T-helper 1 cell treated with Interleukin-12 subunit alpha and Interleukin-12 subunit beta and Interleukin-4 antibody, amounts not matched to agents 30 μg/mL and 1 μg/mL, for 36 hours (primary cell): ENCODE results near the gene CAPNS2.

Source experiments
- H3K27ac Mint-ChIP-seq: one replicate; pipeline ENCODE4 v1.8.0; 2021; ENCODE audit warnings: mild to moderate bottlenecking, mixed read lengths
- H3K27me3 Mint-ChIP-seq: one replicate; pipeline ENCODE4 v1.8.0; 2021; ENCODE audit warnings: low read depth, mixed read lengths
- H3K36me3 Mint-ChIP-seq: one replicate; pipeline ENCODE4 v1.8.0; 2021; ENCODE audit warnings: low read depth, mixed read lengths
- H3K4me1 Mint-ChIP-seq: one replicate; pipeline ENCODE4 v1.8.0; 2021; ENCODE audit warnings: low read depth, mixed read lengths
- H3K4me3 Mint-ChIP-seq: one replicate; pipeline ENCODE4 v1.8.0; 2021; ENCODE audit warnings: mild to moderate bottlenecking, moderate library complexity, mixed read lengths
- H3K9me3 Mint-ChIP-seq: one replicate; pipeline ENCODE4 v1.8.0; 2021; ENCODE audit warnings: mixed read lengths

Gene CAPNS2

GRCh38 chr16:55566432-55567175 is at the start of gene CAPNS2:
Gene CAPNS2 (plus strand): TSS chr16:55566684. CDS start chr16:55566757, 73 bp downstream.
- no peaks in the 10 kb centered on the region for H3K4me1 Mint-ChIP-seq
- H3K36me3 Mint-ChIP-seq, result no peaks in the 10 kb centered on the region
- H3K27me3 Mint-ChIP-seq, result peaks cover 12% of the 10 kb centered on the region
- no peaks in the 10 kb centered on the region for H3K9me3 Mint-ChIP-seq
- no peak within 1 kb of the TSS for H3K27ac Mint-ChIP-seq
- H3K4me3 Mint-ChIP-seq, result no peak within 1 kb of the TSS

- Mint-ChIP-seq H3K36me3 (no peaks in the 10 kb centered on the region), H3K27ac (no peak overlapping the region), H3K4me1 (no peaks in the 10 kb centered on the region), H3K27me3 (no peaks in the 10 kb centered on the region), H3K4me3 (no peak overlapping the region), H3K9me3 (peaks cover 8% of the 10 kb centered on the region)
Observed at GRCh38 chr16:55521792-55522191, 44.7 kb upstream of the CAPNS2 start.

GRCh38 chr16:55526441-55526840 is 40.0 kb upstream of the CAPNS2 start:
- Mint-ChIP-seq H3K36me3 (no peaks in the 10 kb centered on the region), H3K27ac (no peak overlapping the region), H3K4me1 (no peaks in the 10 kb centered on the region), H3K4me3 (no peak overlapping the region), H3K9me3 (peaks cover 8% of the 10 kb centered on the region), H3K27me3 (no peaks in the 10 kb centered on the region)

- Mint-ChIP-seq H3K9me3 (no peaks in the 10 kb centered on the region), H3K27me3 (no peaks in the 10 kb centered on the region), H3K36me3 (no peaks in the 10 kb centered on the region), H3K27ac (no peak overlapping the region), H3K4me3 (no peak overlapping the region), H3K4me1 (no peaks in the 10 kb centered on the region)
Observed at GRCh38 chr16:55527885-55528284, 38.6 kb upstream of the CAPNS2 start.

GRCh38 chr16:55529018-55529417 is 37.5 kb upstream of the CAPNS2 start:
- Mint-ChIP-seq H3K4me3 (no peak overlapping the region), H3K4me1 (no peaks in the 10 kb centered on the region), H3K27ac (no peak overlapping the region), H3K36me3 (no peaks in the 10 kb centered on the region), H3K9me3 (no peaks in the 10 kb centered on the region), H3K27me3 (no peaks in the 10 kb centered on the region)

- H3K27me3 Mint-ChIP-seq, result no peaks in the 10 kb centered on the region
- no peak overlapping the region for H3K27ac Mint-ChIP-seq
- H3K36me3 Mint-ChIP-seq, result no peaks in the 10 kb centered on the region
- H3K9me3 Mint-ChIP-seq, result no peaks in the 10 kb centered on the region
- no peaks in the 10 kb centered on the region for H3K4me1 Mint-ChIP-seq
- H3K4me3 Mint-ChIP-seq, result no peak overlapping the region
Observed at GRCh38 chr16:55530316-55530856, 36.1 kb upstream of the CAPNS2 start.

- H3K4me3 Mint-ChIP-seq, result no peak overlapping the region
- no peaks in the 10 kb centered on the region for H3K4me1 Mint-ChIP-seq
- H3K36me3 Mint-ChIP-seq, result no peaks in the 10 kb centered on the region
- H3K9me3 Mint-ChIP-seq, result no peaks in the 10 kb centered on the region
- no peaks in the 10 kb centered on the region for H3K27me3 Mint-ChIP-seq
- no peak overlapping the region for H3K27ac Mint-ChIP-seq
Observed at GRCh38 chr16:55532227-55532626, 34.3 kb upstream of the CAPNS2 start.

GRCh38 chr16:55534756-55535155 is 31.7 kb upstream of the CAPNS2 start:
- Mint-ChIP-seq H3K27ac (no peak overlapping the region), H3K36me3 (no peaks in the 10 kb centered on the region), H3K4me3 (no peak overlapping the region), H3K4me1 (no peaks in the 10 kb centered on the region), H3K27me3 (no peaks in the 10 kb centered on the region), H3K9me3 (no peaks in the 10 kb centered on the region)

GRCh38 chr16:55539049-55539448 is 27.4 kb upstream of the CAPNS2 start:
- Mint-ChIP-seq H3K36me3 (no peaks in the 10 kb centered on the region), H3K9me3 (no peaks in the 10 kb centered on the region)

GRCh38 chr16:55539488-55539887 is 27.0 kb upstream of the CAPNS2 start:
- Mint-ChIP-seq H3K4me1 (no peaks in the 10 kb centered on the region), H3K36me3 (no peaks in the 10 kb centered on the region)

More at GRCh38 chr16:55539049-55539448, 27.4 kb upstream of the CAPNS2 start:
- no peak overlapping the region for H3K4me3 Mint-ChIP-seq
- no peaks in the 10 kb centered on the region for H3K27me3 Mint-ChIP-seq
- no peak overlapping the region for H3K27ac Mint-ChIP-seq
- no peaks in the 10 kb centered on the region for H3K4me1 Mint-ChIP-seq

GRCh38 chr16:55540221-55540620 is 26.3 kb upstream of the CAPNS2 start:
- Mint-ChIP-seq H3K27me3 (no peaks in the 10 kb centered on the region), H3K27ac (no peak overlapping the region), H3K36me3 (no peaks in the 10 kb centered on the region), H3K9me3 (no peaks in the 10 kb centered on the region), H3K4me1 (no peaks in the 10 kb centered on the region), H3K4me3 (no peak overlapping the region)

More at GRCh38 chr16:55539488-55539887, 27.0 kb upstream of the CAPNS2 start:
- Mint-ChIP-seq H3K9me3 (no peaks in the 10 kb centered on the region), H3K27ac (no peak overlapping the region), H3K4me3 (no peak overlapping the region), H3K27me3 (no peaks in the 10 kb centered on the region)

GRCh38 chr16:55542459-55543082 is 23.9 kb upstream of the CAPNS2 start:
- H3K27ac Mint-ChIP-seq, result no peak overlapping the region
- no peaks in the 10 kb centered on the region for H3K4me1 Mint-ChIP-seq
- H3K27me3 Mint-ChIP-seq, result no peaks in the 10 kb centered on the region
- no peak overlapping the region for H3K4me3 Mint-ChIP-seq
- no peaks in the 10 kb centered on the region for H3K9me3 Mint-ChIP-seq
- H3K36me3 Mint-ChIP-seq, result no peaks in the 10 kb centered on the region

GRCh38 chr16:55543472-55543871 is 23.0 kb upstream of the CAPNS2 start:
- no peaks in the 10 kb centered on the region for H3K27me3 Mint-ChIP-seq
- H3K36me3 Mint-ChIP-seq, result no peaks in the 10 kb centered on the region
- no peak overlapping the region for H3K27ac Mint-ChIP-seq
- no peaks in the 10 kb centered on the region for H3K9me3 Mint-ChIP-seq
- no peak overlapping the region for H3K4me3 Mint-ChIP-seq
- no peaks in the 10 kb centered on the region for H3K4me1 Mint-ChIP-seq

GRCh38 chr16:55552621-55553020 is 13.9 kb upstream of the CAPNS2 start:
- Mint-ChIP-seq H3K27ac (no peak overlapping the region), H3K27me3 (no peaks in the 10 kb centered on the region), H3K36me3 (no peaks in the 10 kb centered on the region), H3K9me3 (no peaks in the 10 kb centered on the region), H3K4me1 (no peaks in the 10 kb centered on the region), H3K4me3 (no peak overlapping the region)

- Mint-ChIP-seq H3K27me3 (no peaks in the 10 kb centered on the region), H3K4me1 (no peaks in the 10 kb centered on the region), H3K36me3 (no peaks in the 10 kb centered on the region), H3K4me3 (no peak overlapping the region), H3K9me3 (no peaks in the 10 kb centered on the region), H3K27ac (no peak overlapping the region)
Observed at GRCh38 chr16:55555436-55555835, 11.0 kb upstream of the CAPNS2 start.
